ENCODE measurements around the gene GALNTL6. TPM values are rescaled to one million over a fixed set of nuclear protein-coding genes. Genes with fewer than 3 reads are reported as not detected.

Gene GALNTL6
- total RNA-seq, 1 donor from 2014 or later, result 1.7 TPM

- Mint-ChIP-seq H3K4me3 (no peak overlapping the region), H3K36me3 (no peaks in the 10 kb centered on the region), H3K4me1 (ENCODE audit: unreplicated experiment) (no peaks in the 10 kb centered on the region), H3K27ac (no peak overlapping the region), H3K27me3 (no peaks in the 10 kb centered on the region), H3K9me3 (no peaks in the 10 kb centered on the region)
- TF ChIP-seq CTCF (conservative IDR thresholded peaks at IDR 0.05), result no peak
- DNase-seq (ENCODE audit: extremely low spot score, unreplicated experiment), result no peak
Measured at GRCh38 chr4:172155838-172156345, 342.7 kb downstream of the GALNTL6 start.

GRCh38 chr4:172157946-172158345 is 344.7 kb downstream of the GALNTL6 start:
- no peak overlapping the region for H3K27ac Mint-ChIP-seq
- no peaks in the 10 kb centered on the region for H3K36me3 Mint-ChIP-seq
- no peaks in the 10 kb centered on the region for H3K4me1 Mint-ChIP-seq (ENCODE audit: unreplicated experiment)
- no peak overlapping the region for H3K4me3 Mint-ChIP-seq
- DNase-seq (ENCODE audit: extremely low spot score, unreplicated experiment), result no peak
- no peak for TF ChIP-seq CTCF (conservative IDR thresholded peaks at IDR 0.05)
- no peaks in the 10 kb centered on the region for H3K9me3 Mint-ChIP-seq
- H3K27me3 Mint-ChIP-seq, result no peaks in the 10 kb centered on the region

- no peak for TF ChIP-seq CTCF (conservative IDR thresholded peaks at IDR 0.05)
- no peak overlapping the region for H3K4me3 Mint-ChIP-seq
- H3K27ac Mint-ChIP-seq, result no peak overlapping the region
Measured at GRCh38 chr4:172163215-172163614, 350.0 kb downstream of the GALNTL6 start.

GRCh38 chr4:172168888-172169287 is 355.7 kb downstream of the GALNTL6 start:
- no peaks in the 10 kb centered on the region for H3K4me1 Mint-ChIP-seq (ENCODE audit: unreplicated experiment)
- H3K9me3 Mint-ChIP-seq, result no peaks in the 10 kb centered on the region
- no peak overlapping the region for H3K27ac Mint-ChIP-seq
- DNase-seq (ENCODE audit: extremely low spot score, unreplicated experiment), result no peak
- H3K27me3 Mint-ChIP-seq, result no peaks in the 10 kb centered on the region
- no peak overlapping the region for H3K4me3 Mint-ChIP-seq
- no peak for TF ChIP-seq CTCF (conservative IDR thresholded peaks at IDR 0.05)
- no peaks in the 10 kb centered on the region for H3K36me3 Mint-ChIP-seq

More at GRCh38 chr4:172163215-172163614, 350.0 kb downstream of the GALNTL6 start:
- Mint-ChIP-seq H3K27me3 (no peaks in the 10 kb centered on the region), H3K9me3 (no peaks in the 10 kb centered on the region), H3K4me1 (ENCODE audit: unreplicated experiment) (no peaks in the 10 kb centered on the region), H3K36me3 (no peaks in the 10 kb centered on the region)
- no peak for DNase-seq (ENCODE audit: extremely low spot score, unreplicated experiment)

GRCh38 chr4:172169871-172170270 is 356.7 kb downstream of the GALNTL6 start:
- no peak for TF ChIP-seq CTCF (conservative IDR thresholded peaks at IDR 0.05)
- DNase-seq (ENCODE audit: extremely low spot score, unreplicated experiment), result no peak
- Mint-ChIP-seq H3K4me3 (no peak overlapping the region), H3K27ac (no peak overlapping the region), H3K4me1 (ENCODE audit: unreplicated experiment) (no peaks in the 10 kb centered on the region), H3K36me3 (no peaks in the 10 kb centered on the region), H3K9me3 (no peaks in the 10 kb centered on the region), H3K27me3 (no peaks in the 10 kb centered on the region)

- H3K36me3 Mint-ChIP-seq, result no peaks in the 10 kb centered on the region
- no peak overlapping the region for H3K27ac Mint-ChIP-seq
- no peaks in the 10 kb centered on the region for H3K9me3 Mint-ChIP-seq
- no peak for DNase-seq (ENCODE audit: extremely low spot score, unreplicated experiment)
- TF ChIP-seq CTCF (conservative IDR thresholded peaks at IDR 0.05), result no peak
- H3K4me3 Mint-ChIP-seq, result no peak overlapping the region
- no peaks in the 10 kb centered on the region for H3K27me3 Mint-ChIP-seq
- H3K4me1 Mint-ChIP-seq (ENCODE audit: unreplicated experiment), result no peaks in the 10 kb centered on the region
Measured at GRCh38 chr4:172173206-172173605, 360.0 kb downstream of the GALNTL6 start.
